Renal cortical epithelial cell (primary cell): ENCODE data around the gene ATP2A3. TPM values are rescaled to one million over a fixed set of nuclear protein-coding genes. Genes with fewer than 3 reads are reported as not detected.

Source experiments
- DNase-seq: peaks from one replicate; pipeline ENCODE4 v3.0.0-alpha.2; 2011; ENCODE audit warnings: low read depth
- total RNA-seq: library from RNA; depleted of rRNA; stranded (reverse); fragments of >200 nt; gene quantifications from 2 replicates; pipeline ENCODE4 v1.2.3, GENCODE V29; 2014

The ATP2A3 gene
- total RNA-seq, 1 donor from 2014 or later, result 0.30 TPM

GRCh38 chr17:3892095-3892998, 71.9 kb downstream of the ATP2A3 start:
- peak; percentile 50 for DNase-seq

DNA sequence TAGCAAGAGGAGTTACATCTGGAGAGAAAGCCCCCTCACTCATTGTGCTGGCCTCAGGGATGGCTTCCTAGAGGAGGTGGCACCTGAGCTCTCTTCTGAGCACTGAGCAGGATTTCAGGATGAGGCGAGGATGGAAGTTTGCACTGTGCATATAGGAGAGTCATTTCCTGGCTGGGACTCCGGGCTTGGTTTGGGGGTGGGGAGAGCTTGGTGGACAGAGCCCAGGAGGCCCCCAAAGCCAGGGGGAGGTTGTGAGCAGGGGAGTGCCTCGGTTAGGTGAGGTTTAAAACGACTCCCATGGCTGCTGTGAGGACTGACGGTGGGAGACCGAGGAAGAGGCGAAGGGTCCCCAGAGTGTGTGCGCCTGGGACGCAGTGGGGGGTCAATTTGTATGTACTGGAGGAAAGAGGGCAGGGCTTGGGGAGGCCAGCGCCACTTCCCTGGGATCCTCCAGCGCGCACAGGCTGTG, 72.6 kb downstream of the ATP2A3 start:
- DNase-seq, result no peak

DNA sequence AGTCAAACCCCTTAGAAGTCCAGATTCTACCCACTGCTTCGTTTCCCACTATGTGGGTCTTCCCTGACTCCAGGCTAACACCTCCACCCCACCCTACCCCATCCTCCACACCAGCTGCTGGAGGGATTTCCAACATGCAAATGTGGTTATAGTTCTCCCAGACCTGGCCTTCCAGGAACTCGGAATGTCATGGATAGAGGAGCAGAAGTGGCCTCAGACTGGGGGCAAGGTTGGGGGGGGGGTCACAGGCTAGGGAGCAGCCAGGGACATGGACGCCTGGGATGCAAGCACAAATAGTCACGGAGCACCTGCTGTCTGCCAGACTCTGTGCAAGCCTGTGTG, 73.4 kb downstream of the ATP2A3 start:
- peak; percentile 31 for DNase-seq

DNA sequence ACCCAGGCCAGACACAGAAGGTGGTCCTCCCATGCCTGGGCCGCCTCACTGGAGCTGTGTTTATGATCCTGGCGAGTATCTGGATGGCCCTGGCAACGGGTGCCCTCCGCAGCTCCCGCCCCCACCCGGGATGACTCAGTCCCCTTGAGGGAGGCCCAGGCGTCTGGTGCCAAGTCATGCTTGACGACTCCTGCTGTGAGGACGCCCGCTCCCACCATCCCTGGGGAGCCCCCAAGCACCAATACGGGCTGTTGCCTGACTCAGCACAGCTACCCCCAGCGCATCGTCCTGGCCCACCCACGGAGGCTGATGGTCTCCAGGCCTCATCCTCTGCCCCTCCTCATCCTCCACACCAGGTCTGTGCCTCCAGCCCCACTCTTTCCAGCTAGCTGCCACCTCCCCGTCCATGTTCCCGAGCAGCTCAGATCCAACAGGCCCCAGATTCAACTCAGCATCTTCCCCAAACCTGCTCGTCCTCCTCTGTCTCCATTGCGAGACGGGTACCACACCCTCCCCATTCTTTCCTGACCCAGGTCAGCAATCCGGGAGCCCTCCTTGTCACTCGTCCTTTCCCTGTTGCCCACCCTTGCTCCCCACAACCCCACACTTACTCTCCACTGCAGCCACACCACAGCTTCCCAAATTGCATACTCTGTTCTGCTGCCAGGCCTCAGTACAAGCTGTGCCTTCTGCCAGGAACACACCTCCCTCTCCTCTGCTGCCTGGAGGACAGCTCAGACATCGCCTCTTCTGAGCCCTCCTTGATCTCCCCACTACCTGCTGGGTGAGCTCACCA, 74.0 kb downstream of the ATP2A3 start:
- peak; percentile 90 for DNase-seq

- DNase-seq, result no peak
Measured at GRCh38 chr17:3889325-3890012, 74.8 kb downstream of the ATP2A3 start.

DNA sequence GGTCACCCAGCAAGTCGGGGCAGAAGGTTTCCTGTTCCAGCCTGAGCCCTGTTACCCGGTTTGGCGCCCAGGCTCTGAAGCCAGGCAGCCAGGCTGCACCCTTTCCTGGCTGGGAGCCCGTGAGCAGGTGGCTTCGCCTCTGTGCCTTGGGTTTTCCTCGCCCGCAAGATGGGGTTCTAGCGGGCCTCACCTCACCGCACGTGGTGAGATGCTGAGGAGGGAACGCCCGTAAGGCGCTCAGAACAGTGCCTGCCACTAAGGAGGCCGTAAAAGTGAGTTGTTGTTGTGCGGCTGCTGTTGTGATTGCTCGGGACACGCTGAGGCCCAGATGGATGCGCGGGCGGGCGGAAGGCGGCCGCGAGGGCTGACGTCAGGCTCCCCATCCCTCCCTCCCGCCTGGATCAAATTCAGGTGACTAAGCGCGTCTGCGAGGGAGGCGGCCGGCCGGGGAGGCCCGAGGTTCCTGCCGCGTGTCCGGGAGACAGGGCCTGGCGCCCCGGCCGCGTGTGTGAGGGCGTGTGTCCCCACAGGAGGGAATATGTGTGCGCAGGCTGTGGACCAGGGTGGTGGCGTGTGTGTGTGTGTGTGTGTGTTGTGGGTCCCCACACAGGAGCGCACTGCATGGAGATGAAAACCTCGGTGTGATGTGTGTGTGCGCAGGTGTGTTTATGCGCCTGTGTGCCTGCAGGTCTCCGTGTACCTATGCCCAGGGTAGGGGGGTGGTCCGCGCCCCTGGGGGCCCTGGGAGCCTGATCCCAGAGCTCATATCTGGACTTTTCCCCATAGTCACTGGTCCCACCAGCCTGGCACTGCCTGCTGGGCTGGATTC, 75.7 kb downstream of the ATP2A3 start:
- peak; percentile 83 for DNase-seq

- no peak for DNase-seq
Measured at GRCh38 chr17:3887804-3888203, 76.4 kb downstream of the ATP2A3 start.

DNA sequence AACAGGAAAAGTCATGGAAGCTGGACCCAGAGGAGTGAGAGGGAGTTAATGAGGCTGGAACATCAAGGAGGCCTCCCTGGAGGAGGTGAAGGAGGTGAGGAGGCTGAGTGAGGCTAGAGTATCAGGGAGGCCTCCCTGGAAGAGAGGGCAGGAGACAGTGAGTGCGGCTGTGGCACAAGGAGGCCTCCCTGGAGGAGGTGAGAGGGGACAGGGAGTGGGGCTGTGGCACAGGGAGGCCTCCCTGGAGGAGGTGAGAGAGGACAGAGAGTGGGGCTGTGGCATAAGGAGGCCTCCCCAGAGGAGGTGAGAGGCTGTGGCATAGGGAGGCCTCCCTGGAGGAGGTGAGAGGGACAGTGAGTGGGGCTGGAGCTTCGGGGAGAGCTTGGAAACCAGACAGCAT, 76.8 kb downstream of the ATP2A3 start:
- DNase-seq, result no peak

GRCh38 chr17:3886776-3887175, 77.5 kb downstream of the ATP2A3 start:
- DNase-seq, result no peak

DNA sequence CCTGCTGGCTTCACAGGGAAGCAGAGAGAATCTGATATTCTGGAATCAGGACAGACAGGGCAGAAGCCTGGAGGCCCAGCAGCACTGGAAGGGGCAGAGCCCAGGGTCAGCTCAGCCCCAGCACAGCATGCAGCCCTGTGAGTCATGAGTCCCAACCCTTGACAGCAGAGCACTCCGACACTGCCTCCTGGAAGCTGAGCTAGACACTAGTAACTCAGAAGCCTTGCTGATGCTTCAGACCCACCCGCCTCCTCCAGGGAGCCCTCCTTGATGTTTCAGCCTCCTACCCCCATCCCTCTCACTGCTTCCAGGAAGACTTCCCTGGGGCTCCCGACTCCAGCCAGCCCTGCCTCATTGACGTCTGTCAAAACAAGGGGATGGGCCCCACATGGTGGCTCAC, 78.3 kb downstream of the ATP2A3 start:
- peak; percentile 59 for DNase-seq

DNA sequence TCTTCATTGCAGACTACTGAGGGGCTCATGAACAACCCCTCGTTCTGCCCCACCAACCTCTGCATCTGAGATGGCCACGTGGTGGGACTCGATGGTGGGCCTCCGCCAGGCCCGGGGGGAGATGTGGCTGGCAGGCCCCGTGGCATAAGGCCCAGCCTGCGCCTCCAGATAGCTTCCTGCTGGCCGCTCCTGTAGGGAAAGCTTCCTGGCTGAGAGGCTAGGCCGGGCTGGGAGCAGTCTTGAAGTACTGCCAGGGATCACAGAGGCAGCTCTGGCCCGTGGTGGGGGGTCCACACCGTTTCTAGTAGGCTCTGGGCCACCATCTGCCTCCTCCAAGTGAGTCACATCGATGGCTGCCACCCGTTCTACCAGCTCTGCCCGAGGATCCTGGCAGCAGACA, 79.0 kb downstream of the ATP2A3 start:
- no peak for DNase-seq

GRCh38 chr17:3884188-3884587, 80.0 kb downstream of the ATP2A3 start:
- DNase-seq, result no peak

- no peak for DNase-seq
Measured at GRCh38 chr17:3882276-3882675, 82.0 kb downstream of the ATP2A3 start.

GRCh38 chr17:3880983-3881382, 83.3 kb downstream of the ATP2A3 start:
- no peak for DNase-seq

GRCh38 chr17:3879591-3880417, 84.4 kb downstream of the ATP2A3 start:
- no peak for DNase-seq

DNA sequence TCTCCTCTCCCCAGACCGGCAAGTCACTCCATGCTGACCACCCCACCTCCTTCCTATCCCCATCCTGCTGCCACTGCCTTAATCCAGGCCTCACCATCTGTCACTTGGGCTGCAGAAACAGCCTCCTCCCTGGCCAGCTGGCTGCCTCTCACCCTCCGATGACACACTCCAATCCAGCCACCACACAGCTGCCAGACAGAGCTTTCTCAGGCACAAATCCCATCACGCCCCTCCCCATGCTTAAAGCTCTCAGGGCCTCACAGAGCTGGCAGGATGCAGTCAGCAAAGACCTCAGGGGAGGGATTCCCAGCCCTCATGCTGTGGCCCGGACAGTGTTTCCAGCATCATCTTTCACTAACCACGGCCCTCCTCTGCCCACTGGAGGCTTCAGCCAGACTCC, 85.1 kb downstream of the ATP2A3 start:
- DNase-seq, result no peak

GRCh38 chr17:3877220-3877619, 87.0 kb downstream of the ATP2A3 start:
- no peak for DNase-seq

- no peak for DNase-seq
Measured at GRCh38 chr17:3875317-3875716, 88.9 kb downstream of the ATP2A3 start.
